Measurements from ENCODE around the gene SLC6A19.

- TF ChIP-seq CTCF (IDR thresholded peaks at IDR 0.05) (no peak), EP300 (IDR thresholded peaks at IDR 0.05) (no peak)
Observed at GRCh38 chr5:1208743-1209488, 7.5 kb downstream of the SLC6A19 start.

All from tibial nerve (tissue), 4 donors.